Endothelial cell of umbilical vein (primary cell): ENCODE measurements around the gene GSDME.

Experiments used
- CTCF ChIP-seq, 2 donors: IDR thresholded peaks; 1 replicate in 1 of 2; 2 replicates in 1 of 2; pipeline ENCODE4 v1.5.1; 2011; ENCODE audit warnings: low read length in 2 of 2, mild to moderate bottlenecking in 2 of 2, moderate library complexity in 2 of 2, control low read depth in 1 of 2, inconsistent platforms in 1 of 2, low read depth in 1 of 2; ENCODE audit not compliant: insufficient read depth in 1 of 2; ENCODE audit errors: extremely low read depth in 1 of 2
- EZH2 ChIP-seq: IDR thresholded peaks from 2 replicates; pipeline ENCODE4 v1.6.1; 2012; ENCODE audit warnings: borderline replicate concordance, low read depth, mild to moderate bottlenecking, moderate library complexity, low read length, inconsistent platforms; ENCODE audit not compliant: severe bottlenecking
- GATA2 ChIP-seq: IDR thresholded peaks from 2 replicates; pipeline ENCODE4 v1.7.0; 2011; ENCODE audit warnings: low read depth, mild to moderate bottlenecking, moderate library complexity, mixed read lengths, low read length; ENCODE audit not compliant: insufficient read length, insufficient read depth
- POLR2A ChIP-seq: IDR thresholded peaks from 2 replicates; pipeline ENCODE4 v1.6.1; 2012; ENCODE audit warnings: low read depth, mild to moderate bottlenecking, control low read depth, low read length
- POLR2AphosphoS5 ChIP-seq: IDR thresholded peaks from 2 replicates; pipeline ENCODE4 v1.6.1; 2012; ENCODE audit warnings: low read depth, mild to moderate bottlenecking, control low read depth, low read length, moderate library complexity; ENCODE audit not compliant: insufficient read depth

GRCh38 chr7:24705461-24705954 is 51.8 kb downstream of the GSDME start:
- TF ChIP-seq CTCF (IDR thresholded peaks at IDR 0.05; ENCODE audit: extremely low read depth in 1 of 2, insufficient read depth in 1 of 2, low read depth in 1 of 2, low read length in 2 of 2): no peak
- no peak for TF ChIP-seq EZH2
- no peak for TF ChIP-seq GATA2
- no peak for TF ChIP-seq POLR2AphosphoS5
- TF ChIP-seq POLR2A: no peak
